Liver (tissue), 9 donors: ENCODE measurements around the gene SDHA. TPM values are rescaled to one million over a fixed set of nuclear protein-coding genes. Genes with fewer than 3 reads are reported as not detected.

Experiments
- DNase-seq: peaks from one replicate; pipeline ENCODE4 v3.0.0-alpha.2; 2017; ENCODE audit warnings: low spot score
- H3K27ac ChIP-seq, 2 donors: one replicate each; pipeline ENCODE4 v1.7.0; 2013; ENCODE audit warnings: inconsistent platforms in 2 of 2, low read length in 2 of 2, control low read depth in 1 of 2, low read depth in 1 of 2, mild to moderate bottlenecking in 1 of 2
- H3K27me3 ChIP-seq, 4 donors: one replicate each; pipeline versions ENCODE4 v1.6.1 to v1.7.0; 2013; ENCODE audit warnings: low read length in 3 of 4, inconsistent platforms in 1 of 4, mild to moderate bottlenecking in 1 of 4, moderate library complexity in 1 of 4; ENCODE audit not compliant: control insufficient read depth in 4 of 4, insufficient read depth in 4 of 4
- H3K36me3 ChIP-seq, 4 donors: one replicate each; pipeline versions ENCODE4 v1.6.1 to v1.7.0; 2013; ENCODE audit warnings: low read length in 3 of 4, mild to moderate bottlenecking in 3 of 4, low read depth in 1 of 4, moderate library complexity in 1 of 4; ENCODE audit not compliant: control insufficient read depth in 4 of 4, insufficient read depth in 3 of 4
- H3K4me1 ChIP-seq, 4 donors: one replicate each; pipeline versions ENCODE4 v1.6.1 to v1.7.0; 2013; ENCODE audit warnings: low read length in 3 of 4, mild to moderate bottlenecking in 3 of 4, moderate library complexity in 1 of 4; ENCODE audit not compliant: control insufficient read depth in 4 of 4, insufficient read depth in 4 of 4
- H3K4me3 ChIP-seq, 3 donors: one replicate each; pipeline versions ENCODE4 v1.6.1 to v1.7.0; 2013; ENCODE audit warnings: low read length in 3 of 3, control low read depth in 1 of 3, low read depth in 1 of 3, mild to moderate bottlenecking in 1 of 3
- H3K9ac ChIP-seq, 2 donors: one replicate each; pipeline ENCODE4 v1.7.0; 2013; ENCODE audit warnings: low read length in 2 of 2, mild to moderate bottlenecking in 2 of 2, moderate library complexity in 2 of 2, control low read depth in 1 of 2, low read depth in 1 of 2
- H3K9me3 ChIP-seq, 4 donors: one replicate each; pipeline versions ENCODE4 v1.6.1 to v1.7.0; 2013; ENCODE audit warnings: low read length in 3 of 4; ENCODE audit not compliant: control insufficient read depth in 4 of 4
- ATF3 ChIP-seq: IDR thresholded peaks from 2 replicates; pipeline ENCODE4 v1.6.1; 2016; ENCODE audit warnings: antibody characterized with exemption
- EGR1 ChIP-seq, 2 donors: IDR thresholded peaks; 2 replicates each; pipeline ENCODE4 v1.6.1; 2016 to 2018; ENCODE audit warnings: antibody characterized with exemption in 2 of 2, low read depth in 2 of 2
- FOXA1 ChIP-seq: IDR thresholded peaks from 2 replicates; pipeline ENCODE4 v1.6.1; 2016; ENCODE audit warnings: antibody characterized with exemption
- FOXA2 ChIP-seq: IDR thresholded peaks from 2 replicates; pipeline ENCODE4 v1.6.1; 2016; ENCODE audit warnings: antibody characterized with exemption
- GABPA ChIP-seq, 2 donors: IDR thresholded peaks in 1 of 2; conservative IDR thresholded peaks in 1 of 2; 2 replicates each; pipeline ENCODE4 v1.6.1; 2016; ENCODE audit warnings: antibody characterized with exemption in 2 of 2, mild to moderate bottlenecking in 1 of 2, moderate library complexity in 1 of 2
- HNF4A ChIP-seq, 2 donors: conservative IDR thresholded peaks; 2 replicates each; pipeline ENCODE4 v1.6.1; 2016; ENCODE audit warnings: antibody characterized with exemption in 2 of 2, mild to moderate bottlenecking in 2 of 2
- HNF4G ChIP-seq: IDR thresholded peaks from 2 replicates; pipeline ENCODE4 v1.6.1; 2016; ENCODE audit warnings: antibody characterized with exemption
- NR2F2 ChIP-seq: IDR thresholded peaks from 2 replicates; pipeline ENCODE4 v1.6.1; 2016; ENCODE audit warnings: antibody characterized with exemption
- RAD21 ChIP-seq, 2 donors: IDR thresholded peaks; 2 replicates each; pipeline ENCODE4 v1.6.1; 2016; ENCODE audit warnings: antibody characterized with exemption in 2 of 2, mild to moderate bottlenecking in 2 of 2
- RXRA ChIP-seq, 2 donors: IDR thresholded peaks; 2 replicates each; pipeline ENCODE4 v1.6.1; 2017 to 2018; ENCODE audit warnings: antibody characterized with exemption in 2 of 2, mild to moderate bottlenecking in 1 of 2
- SP1 ChIP-seq: IDR thresholded peaks from 2 replicates; pipeline ENCODE4 v1.6.1; 2018; ENCODE audit warnings: antibody characterized with exemption, mild to moderate bottlenecking
- TAF1 ChIP-seq: conservative IDR thresholded peaks from 2 replicates; pipeline ENCODE4 v1.6.1; 2016; ENCODE audit warnings: antibody characterized with exemption, mild to moderate bottlenecking
- ZBTB33 ChIP-seq: IDR thresholded peaks from 2 replicates; pipeline ENCODE4 v1.6.1; 2016; ENCODE audit warnings: antibody characterized with exemption
- WGBS: extraction: QIAGEN DNeasy Blood & Tissue Kit; methylation state at CpG from one replicate; pipeline ENCODE4 v1.1.7; 2013; 5-methylcytosine and 5-hydroxymethylcytosine counted together
- polyA plus RNA-seq, 2 donors: library from polyadenylated mRNA; stranded (reverse) in 1 of 2; unstranded in 1 of 2; fragments of 200-250 nt in 1 of 2; fragments of >200 nt in 1 of 2; fragmentation: Nextera tagmentation in 1 of 2; extraction: Ambion mirVana in 1 of 2; gene quantifications; one replicate each; pipeline versions ENCODE4 v1.2.1 to v1.2.3, GENCODE V29; 2013 to 2015
- total RNA-seq, 2 donors: library from RNA; depleted of rRNA; stranded (reverse); fragments of >200 nt; gene quantifications; one replicate each; pipeline ENCODE4 v1.2.3, GENCODE V29; 2014
- TF ChIP-seq, protein P1 (sequence below): IDR thresholded peaks from 2 replicates; pipeline ENCODE4 v1.6.1; 2016; ENCODE audit warnings: antibody characterized with exemption, mild to moderate bottlenecking
- TF ChIP-seq, protein P2 (sequence below): IDR thresholded peaks from 2 replicates; pipeline ENCODE4 v1.6.1; 2016; ENCODE audit warnings: antibody characterized with exemption
- TF ChIP-seq, protein P3 (sequence below): fragments of 150-350 bp; IDR thresholded peaks from 2 replicates; pipeline ENCODE4 v1.5.1; 2017; ENCODE audit warnings: improper control_type of control experiment, low read depth, low read length; ENCODE audit not compliant: missing input control
- donor health status: healthy.
- donor health status: healthy.
- donor health status: healthy.
- donor health status: healthy.
- donor health status: healthy.

The SDHA gene
- total and polyA plus RNA-seq, 4 donors, result 79.2 to 215 (median 159) TPM

DNA sequence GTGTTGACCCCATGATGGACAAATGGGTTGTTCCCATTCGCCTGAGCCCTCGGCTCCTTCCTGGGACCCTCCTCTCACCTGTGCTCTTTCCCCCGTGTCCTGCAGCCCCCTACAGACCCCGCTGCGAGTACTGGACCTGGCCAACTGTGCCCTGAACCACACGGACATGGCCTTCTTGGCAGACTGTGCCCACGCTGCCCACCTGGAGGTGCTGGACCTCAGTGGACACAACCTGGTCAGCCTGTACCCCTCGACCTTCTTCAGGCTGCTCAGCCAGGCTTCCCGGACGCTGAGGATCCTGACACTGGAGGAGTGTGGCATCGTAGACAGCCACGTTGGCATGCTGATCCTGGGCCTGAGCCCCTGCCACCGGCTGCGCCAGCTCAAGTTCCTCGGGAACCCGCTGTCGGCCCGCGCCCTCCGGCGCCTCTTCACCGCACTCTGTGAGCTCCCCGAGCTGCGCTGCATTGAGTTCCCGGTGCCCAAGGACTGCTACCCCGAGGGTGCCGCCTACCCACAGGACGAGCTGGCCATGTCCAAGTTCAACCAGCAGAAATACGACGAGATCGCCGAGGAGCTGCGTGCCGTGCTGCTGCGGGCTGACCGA is 23.4 kb upstream of the SDHA start:
- DNase-seq, result no peak
- TF ChIP-seq NR2F2 (no peak), SP1 (no peak), ATF3 (no peak), TAF1 (no peak), RAD21 (IDR thresholded peaks at IDR 0.05) (no peak), EGR1 (IDR thresholded peaks at IDR 0.05; ENCODE audit: low read depth in 2 of 2) (no peak), ZBTB33 (no peak), RXRA (IDR thresholded peaks at IDR 0.05) (no peak), GABPA (IDR thresholded peaks at IDR 0.05 in 1 of 2, conservative IDR thresholded peaks at IDR 0.05 in 1 of 2) (no peak), HNF4A (conservative IDR thresholded peaks at IDR 0.05) (no peak), FOXA2 (no peak), HNF4G (no peak), FOXA1 (no peak)
- TF ChIP-seq, protein P1, sequence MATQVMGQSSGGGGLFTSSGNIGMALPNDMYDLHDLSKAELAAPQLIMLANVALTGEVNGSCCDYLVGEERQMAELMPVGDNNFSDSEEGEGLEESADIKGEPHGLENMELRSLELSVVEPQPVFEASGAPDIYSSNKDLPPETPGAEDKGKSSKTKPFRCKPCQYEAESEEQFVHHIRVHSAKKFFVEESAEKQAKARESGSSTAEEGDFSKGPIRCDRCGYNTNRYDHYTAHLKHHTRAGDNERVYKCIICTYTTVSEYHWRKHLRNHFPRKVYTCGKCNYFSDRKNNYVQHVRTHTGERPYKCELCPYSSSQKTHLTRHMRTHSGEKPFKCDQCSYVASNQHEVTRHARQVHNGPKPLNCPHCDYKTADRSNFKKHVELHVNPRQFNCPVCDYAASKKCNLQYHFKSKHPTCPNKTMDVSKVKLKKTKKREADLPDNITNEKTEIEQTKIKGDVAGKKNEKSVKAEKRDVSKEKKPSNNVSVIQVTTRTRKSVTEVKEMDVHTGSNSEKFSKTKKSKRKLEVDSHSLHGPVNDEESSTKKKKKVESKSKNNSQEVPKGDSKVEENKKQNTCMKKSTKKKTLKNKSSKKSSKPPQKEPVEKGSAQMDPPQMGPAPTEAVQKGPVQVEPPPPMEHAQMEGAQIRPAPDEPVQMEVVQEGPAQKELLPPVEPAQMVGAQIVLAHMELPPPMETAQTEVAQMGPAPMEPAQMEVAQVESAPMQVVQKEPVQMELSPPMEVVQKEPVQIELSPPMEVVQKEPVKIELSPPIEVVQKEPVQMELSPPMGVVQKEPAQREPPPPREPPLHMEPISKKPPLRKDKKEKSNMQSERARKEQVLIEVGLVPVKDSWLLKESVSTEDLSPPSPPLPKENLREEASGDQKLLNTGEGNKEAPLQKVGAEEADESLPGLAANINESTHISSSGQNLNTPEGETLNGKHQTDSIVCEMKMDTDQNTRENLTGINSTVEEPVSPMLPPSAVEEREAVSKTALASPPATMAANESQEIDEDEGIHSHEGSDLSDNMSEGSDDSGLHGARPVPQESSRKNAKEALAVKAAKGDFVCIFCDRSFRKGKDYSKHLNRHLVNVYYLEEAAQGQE, result no peak
- TF ChIP-seq, protein P2, sequence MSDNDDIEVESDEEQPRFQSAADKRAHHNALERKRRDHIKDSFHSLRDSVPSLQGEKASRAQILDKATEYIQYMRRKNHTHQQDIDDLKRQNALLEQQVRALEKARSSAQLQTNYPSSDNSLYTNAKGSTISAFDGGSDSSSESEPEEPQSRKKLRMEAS, result no peak
- TF ChIP-seq, protein P3, sequence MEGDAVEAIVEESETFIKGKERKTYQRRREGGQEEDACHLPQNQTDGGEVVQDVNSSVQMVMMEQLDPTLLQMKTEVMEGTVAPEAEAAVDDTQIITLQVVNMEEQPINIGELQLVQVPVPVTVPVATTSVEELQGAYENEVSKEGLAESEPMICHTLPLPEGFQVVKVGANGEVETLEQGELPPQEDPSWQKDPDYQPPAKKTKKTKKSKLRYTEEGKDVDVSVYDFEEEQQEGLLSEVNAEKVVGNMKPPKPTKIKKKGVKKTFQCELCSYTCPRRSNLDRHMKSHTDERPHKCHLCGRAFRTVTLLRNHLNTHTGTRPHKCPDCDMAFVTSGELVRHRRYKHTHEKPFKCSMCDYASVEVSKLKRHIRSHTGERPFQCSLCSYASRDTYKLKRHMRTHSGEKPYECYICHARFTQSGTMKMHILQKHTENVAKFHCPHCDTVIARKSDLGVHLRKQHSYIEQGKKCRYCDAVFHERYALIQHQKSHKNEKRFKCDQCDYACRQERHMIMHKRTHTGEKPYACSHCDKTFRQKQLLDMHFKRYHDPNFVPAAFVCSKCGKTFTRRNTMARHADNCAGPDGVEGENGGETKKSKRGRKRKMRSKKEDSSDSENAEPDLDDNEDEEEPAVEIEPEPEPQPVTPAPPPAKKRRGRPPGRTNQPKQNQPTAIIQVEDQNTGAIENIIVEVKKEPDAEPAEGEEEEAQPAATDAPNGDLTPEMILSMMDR, result no peak

More for the DNA sequence above, 23.4 kb upstream of the SDHA start:
- Histone ChIP-seq H3K4me3 (no peak overlapping the region), H3K9me3 (no peaks in the 10 kb centered on the region), H3K27me3 (no peaks in the 10 kb centered on the region), H3K36me3 (no peaks in the 10 kb centered on the region), H3K4me1 (peaks cover 2 to 16% (median 13%) of the 10 kb centered on the region in 4 donors), H3K9ac (no peak overlapping the region), H3K27ac (no peak overlapping the region)
- 95% methylated on average over 36 of the region's 36 CpGs for WGBS
